H1 (cell line): Measurements from ENCODE around the gene YLPM1.

Experiments used
- CHD1 ChIP-seq: IDR thresholded peaks from 2 replicates; pipeline ENCODE4 v1.6.1; 2012; ENCODE audit warnings: low read depth, low read length, improper control_type of control experiment
- CTCF ChIP-seq, 3 experiments: IDR thresholded peaks; 1 replicate in 2 of 3; 2 replicates in 1 of 3; pipeline versions ENCODE4 v1.5.1 to v1.6.1; 2011; ENCODE audit warnings: low read length in 3 of 3, mild to moderate bottlenecking in 3 of 3, inconsistent platforms in 2 of 3, low read depth in 1 of 3, moderate library complexity in 1 of 3; ENCODE audit not compliant: insufficient read depth in 1 of 3; ENCODE audit errors: control extremely low read depth in 1 of 3
- EP300 ChIP-seq, 2 experiments: IDR thresholded peaks; 1 replicate in 1 of 2; 2 replicates in 1 of 2; pipeline ENCODE4 v1.6.1; 2011 to 2012; ENCODE audit warnings: low read depth in 2 of 2, low read length in 2 of 2, mild to moderate bottlenecking in 2 of 2, borderline replicate concordance in 1 of 2, inconsistent platforms in 1 of 2, moderate library complexity in 1 of 2
- GTF2F1 ChIP-seq: IDR thresholded peaks from 2 replicates; pipeline ENCODE4 v1.6.1; 2012; ENCODE audit warnings: low read depth, low read length, improper control_type of control experiment, borderline replicate concordance
- POLR2A ChIP-seq, 2 experiments: IDR thresholded peaks; 1 replicate in 1 of 2; 2 replicates in 1 of 2; pipeline ENCODE4 v1.6.1; 2011; ENCODE audit warnings: low read depth in 2 of 2, low read length in 2 of 2, mild to moderate bottlenecking in 2 of 2; ENCODE audit errors: control extremely low read depth in 1 of 2
- SAP30 ChIP-seq: fragments of 300-600 bp; sonication (generic); IDR thresholded peaks from 2 replicates; pipeline ENCODE4 v1.7.1; 2012; ENCODE audit warnings: low read length, moderate library complexity, mild to moderate bottlenecking, inconsistent platforms; ENCODE audit not compliant: insufficient read depth, insufficient replicate concordance
- SP1 ChIP-seq: IDR thresholded peaks from 2 replicates; pipeline ENCODE4 v1.6.1; 2011; ENCODE audit warnings: low read depth, low read length
- USF2 ChIP-seq: IDR thresholded peaks from 2 replicates; pipeline ENCODE4 v1.6.1; 2011; ENCODE audit warnings: low read length, improper control_type of control experiment

- TF ChIP-seq POLR2A (IDR thresholded peaks at IDR 0.05; ENCODE audit: control extremely low read depth in 1 of 2, low read depth in 2 of 2, low read length in 2 of 2) (no peak), CTCF (IDR thresholded peaks at IDR 0.05; ENCODE audit: control extremely low read depth in 1 of 3, insufficient read depth in 1 of 3, low read depth in 1 of 3, low read length in 3 of 3) (no peak), GTF2F1 (no peak), SAP30 (no peak), SP1 (no peak), USF2 (no peak), CHD1 (no peak), EP300 (IDR thresholded peaks at IDR 0.05; ENCODE audit: borderline replicate concordance in 1 of 2, low read depth in 2 of 2, low read length in 2 of 2) (no peak)
Measured at GRCh38 chr14:74713395-74713735, 49.8 kb upstream of the YLPM1 start.
